ENCODE measurements around the gene TBC1D5.
"Not testable (repeated sequence)": the region's sequence is repeated elsewhere in the genome, so short reads cannot be mapped to it uniquely, and the experiment has no call there.

TBC1D5 gene

DNA sequence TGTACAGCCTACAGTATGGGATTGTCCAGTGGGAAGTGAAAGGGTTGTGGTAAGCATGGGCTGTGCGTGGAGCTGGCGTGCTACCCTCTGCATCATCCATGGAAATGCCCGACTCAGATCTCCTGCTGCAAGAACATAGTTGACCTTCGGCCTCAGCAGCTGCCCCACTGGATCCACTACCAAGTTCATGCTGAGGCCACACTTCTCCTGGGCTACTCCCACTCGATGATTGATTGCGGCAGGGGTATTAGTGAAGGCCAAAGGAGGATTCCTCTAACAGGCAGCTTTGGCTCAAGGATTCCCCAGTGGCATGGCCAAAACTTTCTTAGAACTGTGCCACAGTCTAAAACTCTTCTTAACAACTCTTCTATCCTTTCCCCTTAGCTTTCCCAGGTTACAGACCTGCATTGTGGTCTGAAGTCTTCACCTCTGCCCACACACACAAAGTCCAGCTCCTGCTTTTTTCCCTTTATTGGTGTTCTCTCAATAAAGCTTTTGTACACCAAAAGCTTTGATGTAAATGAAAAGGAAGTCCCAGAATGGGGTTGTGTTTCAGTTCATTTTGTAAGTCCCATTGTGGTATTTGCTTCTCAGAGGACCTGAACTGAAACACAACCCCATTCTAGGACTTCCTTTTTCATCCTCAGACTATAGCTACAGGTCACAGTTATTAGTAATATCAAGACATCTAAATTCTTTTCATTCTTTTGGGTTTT, 4.9 kb upstream of the TBC1D5 start:
- H3K36me3 ChIP-seq (ENCODE audit: insufficient read depth, low read length): no peaks in the 10 kb centered on the region
- H3K4me1 ChIP-seq (ENCODE audit: insufficient read depth, low read length): peaks cover 7% of the 10 kb centered on the region
- no peaks in the 10 kb centered on the region for H3K9me3 ChIP-seq (ENCODE audit: low read length)
- H3K27ac ChIP-seq (ENCODE audit: low read depth, low read length): no peak overlapping the region
- no peaks in the 10 kb centered on the region for H3K27me3 ChIP-seq (ENCODE audit: control insufficient read depth in 1 of 2, insufficient read depth in 2 of 2, low read length in 2 of 2)
- H3K9ac ChIP-seq (ENCODE audit: low read length): no peak overlapping the region
- no peak overlapping the region for H3K4me3 ChIP-seq (ENCODE audit: low read depth in 1 of 2, low read length in 2 of 2)

DNA sequence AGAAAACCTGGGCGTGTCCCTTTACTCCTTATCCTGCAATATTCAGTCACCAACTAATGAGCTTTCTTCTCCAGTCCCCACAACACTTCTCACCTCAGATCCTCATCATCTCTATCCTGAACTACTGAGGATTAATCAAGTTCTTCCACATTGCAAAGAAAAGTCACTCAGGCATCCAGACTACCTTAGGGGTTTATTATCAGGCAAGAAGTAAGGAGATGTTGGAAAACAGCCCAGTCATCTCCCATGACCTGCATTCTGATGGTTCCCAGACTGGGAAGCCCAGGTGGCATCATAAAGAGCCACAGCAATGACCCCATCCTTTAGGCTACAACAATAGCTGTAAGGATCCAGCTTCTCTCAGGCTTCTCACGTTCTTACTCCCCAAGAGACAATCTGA, 3.5 kb upstream of the TBC1D5 start:
- no peak overlapping the region for H3K27ac ChIP-seq (ENCODE audit: low read depth, low read length)
- no peaks in the 10 kb centered on the region for H3K27me3 ChIP-seq (ENCODE audit: control insufficient read depth in 1 of 2, insufficient read depth in 2 of 2, low read length in 2 of 2)
- no peaks in the 10 kb centered on the region for H3K36me3 ChIP-seq (ENCODE audit: insufficient read depth, low read length)
- H3K9ac ChIP-seq (ENCODE audit: low read length): no peak overlapping the region
- H3K4me3 ChIP-seq (ENCODE audit: low read depth in 1 of 2, low read length in 2 of 2): no peak overlapping the region
- no peaks in the 10 kb centered on the region for H3K9me3 ChIP-seq (ENCODE audit: low read length)
- H3K4me1 ChIP-seq (ENCODE audit: insufficient read depth, low read length): peaks cover 12% of the 10 kb centered on the region

DNA sequence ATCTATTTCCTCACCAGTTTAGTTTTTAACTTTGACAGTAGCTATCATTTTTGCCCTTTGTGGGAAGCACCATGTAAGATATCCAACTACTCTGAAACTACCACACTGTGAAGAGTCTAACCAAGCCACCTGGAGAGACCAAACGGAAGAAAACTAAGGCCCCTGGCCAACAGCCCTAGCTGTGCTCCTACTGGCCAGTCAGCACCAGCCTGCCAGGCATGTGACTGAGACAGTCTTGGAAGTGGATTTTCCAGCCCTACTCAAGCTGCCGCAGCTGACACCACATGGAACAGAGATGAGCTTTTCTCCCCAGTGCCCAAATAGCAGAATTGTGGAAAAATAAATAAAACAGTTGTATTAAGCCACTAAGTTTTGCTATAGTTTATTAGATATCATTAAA, 2.9 kb upstream of the TBC1D5 start:
- Histone ChIP-seq H3K4me1 (ENCODE audit: insufficient read depth, low read length) (peaks cover 18% of the 10 kb centered on the region), H3K27me3 (ENCODE audit: control insufficient read depth in 1 of 2, insufficient read depth in 2 of 2, low read length in 2 of 2) (no peaks in the 10 kb centered on the region), H3K36me3 (ENCODE audit: insufficient read depth, low read length) (no peaks in the 10 kb centered on the region), H3K27ac (ENCODE audit: low read depth, low read length) (no peak overlapping the region), H3K4me3 (ENCODE audit: low read depth in 1 of 2, low read length in 2 of 2) (no peak overlapping the region), H3K9me3 (ENCODE audit: low read length) (no peaks in the 10 kb centered on the region), H3K9ac (ENCODE audit: low read length) (no peak overlapping the region)

DNA sequence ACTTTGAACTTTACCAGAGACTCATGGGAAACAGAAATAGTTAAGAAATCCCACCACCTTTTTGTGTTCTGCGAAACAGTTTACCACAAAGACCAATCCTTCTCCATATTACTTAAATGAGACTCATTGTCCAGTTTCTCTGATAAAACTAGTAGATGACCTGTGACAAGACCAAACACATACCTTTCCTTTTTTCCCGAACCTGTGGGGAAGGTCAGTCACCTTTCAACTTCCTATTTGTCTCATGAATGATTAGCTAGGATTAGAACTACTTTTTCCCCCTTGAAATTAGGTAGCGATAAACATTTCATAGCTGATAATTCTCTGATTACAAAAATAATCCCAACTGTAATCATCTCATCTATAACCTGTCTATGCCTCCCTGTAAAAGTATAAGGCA, 2.3 kb upstream of the TBC1D5 start:
- Histone ChIP-seq H3K9ac (ENCODE audit: low read length) (no peak overlapping the region), H3K27ac (ENCODE audit: low read depth, low read length) (no peak overlapping the region), H3K27me3 (ENCODE audit: control insufficient read depth in 1 of 2, insufficient read depth in 2 of 2, low read length in 2 of 2) (no peaks in the 10 kb centered on the region), H3K4me1 (ENCODE audit: insufficient read depth, low read length) (peaks cover 19% of the 10 kb centered on the region), H3K9me3 (ENCODE audit: low read length) (no peaks in the 10 kb centered on the region), H3K36me3 (ENCODE audit: insufficient read depth, low read length) (no peaks in the 10 kb centered on the region), H3K4me3 (ENCODE audit: low read depth in 1 of 2, low read length in 2 of 2) (no peak overlapping the region)

DNA sequence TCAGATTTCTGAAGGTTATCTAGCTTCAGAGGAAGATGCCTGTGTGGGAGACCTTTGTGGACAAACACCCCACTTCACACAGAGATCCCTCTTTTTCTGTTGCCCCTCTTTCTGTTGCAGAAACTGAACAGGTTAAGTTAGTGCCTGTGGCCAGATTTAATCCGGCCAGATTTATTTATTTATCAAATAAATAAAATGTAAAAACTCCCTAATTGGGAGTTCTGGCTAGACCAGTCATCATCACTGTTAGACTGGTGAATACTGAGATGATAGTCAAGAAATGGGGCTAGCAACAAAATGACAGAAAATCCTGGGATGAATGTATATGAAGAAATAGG, 1.2 kb upstream of the TBC1D5 start:
- peaks cover 28% of the 10 kb centered on the region for H3K4me1 ChIP-seq (ENCODE audit: insufficient read depth, low read length)
- H3K4me3 ChIP-seq (ENCODE audit: low read depth in 1 of 2, low read length in 2 of 2): no peak overlapping the region
- H3K9me3 ChIP-seq (ENCODE audit: low read length): no peaks in the 10 kb centered on the region
- H3K36me3 ChIP-seq (ENCODE audit: insufficient read depth, low read length): no peaks in the 10 kb centered on the region
- no peak overlapping the region for H3K27ac ChIP-seq (ENCODE audit: low read depth, low read length)
- no peaks in the 10 kb centered on the region for H3K27me3 ChIP-seq (ENCODE audit: control insufficient read depth in 1 of 2, insufficient read depth in 2 of 2, low read length in 2 of 2)
- H3K9ac ChIP-seq (ENCODE audit: low read length): peak overlapping the region; percentile 64

DNA sequence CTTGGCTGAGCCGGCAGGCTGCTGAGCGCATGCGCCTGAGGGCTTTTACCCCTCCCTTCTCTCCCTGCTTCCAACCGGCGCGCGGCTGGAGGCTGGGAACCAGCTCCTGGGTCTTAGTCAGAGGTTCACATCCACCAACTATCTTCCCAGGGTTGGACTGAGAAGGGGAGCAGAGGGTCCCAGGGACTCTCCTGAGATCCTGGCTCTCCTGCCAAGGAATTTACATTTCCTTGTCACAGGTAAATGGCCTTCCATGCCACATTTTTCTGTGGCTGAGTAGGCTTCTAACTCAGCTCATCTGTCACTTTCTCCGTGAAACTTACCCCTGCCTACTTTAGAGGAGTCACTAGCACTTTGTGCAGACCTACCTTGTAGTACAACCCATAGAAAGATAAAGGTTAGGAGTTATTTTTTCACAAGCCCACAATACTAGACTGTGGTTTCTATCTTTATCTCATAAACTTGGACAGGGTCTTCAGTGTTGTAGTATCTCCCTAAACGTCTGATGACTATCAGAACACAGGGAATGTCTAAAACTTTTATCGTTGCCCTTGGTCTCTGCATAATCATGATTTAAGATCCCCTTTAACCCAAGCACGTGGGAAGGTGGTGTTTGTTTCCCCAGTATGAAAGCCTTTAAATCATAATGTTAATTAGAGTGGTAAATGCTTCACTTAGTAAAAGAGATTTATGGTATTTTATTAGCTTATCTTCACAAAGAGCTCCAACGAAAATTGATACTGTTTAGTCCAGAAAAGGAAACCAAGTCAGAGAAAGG, 638 bp upstream of the TBC1D5 start:
- no peaks in the 10 kb centered on the region for H3K9me3 ChIP-seq (ENCODE audit: low read length)
- no peaks in the 10 kb centered on the region for H3K27me3 ChIP-seq (ENCODE audit: control insufficient read depth in 1 of 2, insufficient read depth in 2 of 2, low read length in 2 of 2)
- H3K4me1 ChIP-seq (ENCODE audit: insufficient read depth, low read length): peaks cover 28% of the 10 kb centered on the region
- H3K9ac ChIP-seq (ENCODE audit: low read length): peak overlapping the region; percentile 64
- H3K4me3 ChIP-seq (ENCODE audit: low read depth in 1 of 2, low read length in 2 of 2): peak overlapping the region; percentile 24 to 59
- H3K36me3 ChIP-seq (ENCODE audit: insufficient read depth, low read length): no peaks in the 10 kb centered on the region
- H3K27ac ChIP-seq (ENCODE audit: low read depth, low read length): peak overlapping the region; percentile 91

DNA sequence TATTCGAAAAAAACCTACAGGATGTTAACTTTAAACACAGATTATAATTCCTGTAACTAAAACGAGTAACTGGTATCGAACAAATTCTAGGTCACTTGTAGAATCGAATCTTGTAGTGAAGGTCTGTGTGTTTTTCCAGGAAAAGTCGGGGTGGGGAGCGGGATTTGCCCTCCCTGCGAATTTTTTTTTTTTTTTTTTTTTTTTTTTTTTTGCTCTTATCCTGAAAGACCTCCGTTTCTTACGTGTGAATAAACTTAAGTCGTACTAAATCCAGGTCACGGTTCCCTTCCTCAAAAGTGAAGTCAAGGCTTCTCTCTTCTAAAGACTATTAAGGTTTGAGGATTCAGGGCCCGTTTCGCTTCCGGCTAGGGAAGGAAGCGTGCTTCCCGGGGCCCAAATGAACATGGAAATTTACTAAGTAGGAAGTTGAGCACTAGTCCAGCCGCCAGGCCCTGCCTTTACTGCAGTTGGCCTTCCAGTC, 770 bp downstream of the TBC1D5 start:
- Histone ChIP-seq H3K9ac (ENCODE audit: low read length) (peak overlapping the region; percentile 59), H3K36me3 (ENCODE audit: insufficient read depth, low read length) (no peaks in the 10 kb centered on the region), H3K27ac (ENCODE audit: low read depth, low read length) (peak overlapping the region; percentile 91), H3K27me3 (ENCODE audit: control insufficient read depth in 1 of 2, insufficient read depth in 2 of 2, low read length in 2 of 2) (no peaks in the 10 kb centered on the region), H3K9me3 (ENCODE audit: low read length) (no peaks in the 10 kb centered on the region), H3K4me1 (ENCODE audit: insufficient read depth, low read length) (peaks cover 28% of the 10 kb centered on the region), H3K4me3 (ENCODE audit: low read depth in 1 of 2, low read length in 2 of 2) (peak overlapping the region; percentile 59 to 88)

DNA sequence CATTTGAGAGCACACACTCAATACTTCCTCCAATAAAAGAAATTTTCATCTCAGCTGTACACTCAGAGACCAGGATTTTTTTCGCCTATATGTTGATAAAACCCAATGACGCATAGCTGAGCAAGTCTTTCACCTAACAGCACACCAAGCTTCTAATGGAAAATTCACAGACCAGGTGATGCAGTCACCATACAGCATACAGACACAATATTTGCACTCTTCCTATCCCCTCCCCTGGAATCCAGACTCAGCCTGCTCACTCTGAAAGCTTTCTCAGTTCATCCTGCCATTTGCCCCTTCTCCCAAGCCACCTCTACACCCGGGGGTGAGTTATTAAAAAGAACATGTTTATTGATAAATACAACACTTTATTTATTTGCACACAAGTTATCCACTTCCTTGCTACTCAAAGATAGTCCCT, 1.7 kb downstream of the TBC1D5 start:
- Histone ChIP-seq H3K4me3 (ENCODE audit: low read depth in 1 of 2, low read length in 2 of 2) (peak overlapping the region; percentile 12 to 59), H3K27ac (ENCODE audit: low read depth, low read length) (peak overlapping the region; percentile 91), H3K27me3 (ENCODE audit: control insufficient read depth in 1 of 2, insufficient read depth in 2 of 2, low read length in 2 of 2) (no peaks in the 10 kb centered on the region), H3K9ac (ENCODE audit: low read length) (peak overlapping the region; percentile 59), H3K9me3 (ENCODE audit: low read length) (no peaks in the 10 kb centered on the region), H3K4me1 (ENCODE audit: insufficient read depth, low read length) (peaks cover 28% of the 10 kb centered on the region), H3K36me3 (ENCODE audit: insufficient read depth, low read length) (no peaks in the 10 kb centered on the region)

DNA sequence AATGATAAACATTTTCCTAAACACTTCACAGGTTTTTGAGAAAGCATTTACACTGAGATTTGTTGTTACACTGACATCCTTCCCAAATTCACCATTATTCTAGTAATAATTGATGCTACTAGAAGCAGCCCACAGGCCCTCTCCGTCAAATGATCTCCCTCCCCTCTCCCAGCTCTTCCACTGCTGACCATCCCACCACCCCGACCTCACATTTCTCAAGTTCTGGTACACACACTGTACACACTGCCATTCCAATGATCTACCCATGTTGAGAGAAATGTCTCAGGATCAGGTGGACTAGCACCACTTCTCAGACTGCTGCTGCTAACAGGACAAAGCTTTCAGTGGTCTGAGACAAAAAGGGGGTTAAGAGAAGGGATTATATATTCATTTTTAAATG, 3.5 kb downstream of the TBC1D5 start:
- H3K9me3 ChIP-seq (ENCODE audit: low read length): no peaks in the 10 kb centered on the region
- no peaks in the 10 kb centered on the region for H3K27me3 ChIP-seq (ENCODE audit: control insufficient read depth in 1 of 2, insufficient read depth in 2 of 2, low read length in 2 of 2)
- H3K9ac ChIP-seq (ENCODE audit: low read length): no peak overlapping the region
- no peaks in the 10 kb centered on the region for H3K36me3 ChIP-seq (ENCODE audit: insufficient read depth, low read length)
- H3K4me1 ChIP-seq (ENCODE audit: insufficient read depth, low read length): peaks cover 28% of the 10 kb centered on the region
- no peak overlapping the region for H3K4me3 ChIP-seq (ENCODE audit: low read depth in 1 of 2, low read length in 2 of 2)
- H3K27ac ChIP-seq (ENCODE audit: low read depth, low read length): no peak overlapping the region

DNA sequence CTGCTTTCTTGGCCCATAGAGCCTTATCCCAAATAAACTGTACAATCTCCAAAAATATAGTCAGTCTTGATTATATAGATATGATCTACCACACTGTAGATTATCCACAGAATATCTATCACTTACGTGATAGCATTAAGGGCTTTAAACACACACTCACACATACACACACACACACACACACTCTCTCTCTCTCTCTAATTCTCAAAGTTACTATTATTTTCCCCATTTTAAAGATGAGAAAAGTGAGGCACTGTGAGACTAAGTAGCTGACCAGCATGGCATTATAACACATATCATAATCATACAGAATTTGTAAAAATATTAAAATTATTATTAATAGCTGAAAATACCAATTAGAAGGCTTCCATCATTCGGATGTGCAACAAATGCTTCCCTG, 4.2 kb downstream of the TBC1D5 start:
- Histone ChIP-seq H3K9me3 (ENCODE audit: low read length) (no peaks in the 10 kb centered on the region), H3K27ac (ENCODE audit: low read depth, low read length) (no peak overlapping the region), H3K4me3 (ENCODE audit: low read depth in 1 of 2, low read length in 2 of 2) (no peak overlapping the region), H3K4me1 (ENCODE audit: insufficient read depth, low read length) (peaks cover 24% of the 10 kb centered on the region), H3K27me3 (ENCODE audit: control insufficient read depth in 1 of 2, insufficient read depth in 2 of 2, low read length in 2 of 2) (no peaks in the 10 kb centered on the region), H3K36me3 (ENCODE audit: insufficient read depth, low read length) (no peaks in the 10 kb centered on the region), H3K9ac (ENCODE audit: low read length) (no peak overlapping the region)

DNA sequence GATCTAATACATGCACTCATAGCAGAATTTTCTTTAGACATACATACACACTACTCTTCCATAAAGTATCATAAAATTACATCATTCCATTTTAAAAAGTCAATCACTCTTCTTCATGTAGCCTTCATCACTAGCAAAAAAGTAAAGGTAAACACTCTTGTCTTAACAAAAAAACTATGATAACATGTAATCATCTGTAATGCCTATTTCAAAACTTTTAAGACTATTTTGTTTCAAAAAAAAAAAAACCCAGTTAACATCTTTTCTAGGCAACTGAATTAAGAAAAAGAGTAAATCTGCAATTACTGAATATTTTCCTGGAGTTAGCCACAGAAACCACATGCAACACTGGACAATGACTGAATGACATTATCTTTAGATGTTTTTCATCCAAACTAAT, 4.8 kb downstream of the TBC1D5 start:
- H3K27me3 ChIP-seq (ENCODE audit: control insufficient read depth in 1 of 2, insufficient read depth in 2 of 2, low read length in 2 of 2): no peaks in the 10 kb centered on the region
- H3K36me3 ChIP-seq (ENCODE audit: insufficient read depth, low read length): no peaks in the 10 kb centered on the region
- H3K27ac ChIP-seq (ENCODE audit: low read depth, low read length): no peak overlapping the region
- no peak overlapping the region for H3K9ac ChIP-seq (ENCODE audit: low read length)
- peaks cover 22% of the 10 kb centered on the region for H3K4me1 ChIP-seq (ENCODE audit: insufficient read depth, low read length)
- no peaks in the 10 kb centered on the region for H3K9me3 ChIP-seq (ENCODE audit: low read length)
- H3K4me3 ChIP-seq (ENCODE audit: low read depth in 1 of 2, low read length in 2 of 2): no peak overlapping the region

DNA sequence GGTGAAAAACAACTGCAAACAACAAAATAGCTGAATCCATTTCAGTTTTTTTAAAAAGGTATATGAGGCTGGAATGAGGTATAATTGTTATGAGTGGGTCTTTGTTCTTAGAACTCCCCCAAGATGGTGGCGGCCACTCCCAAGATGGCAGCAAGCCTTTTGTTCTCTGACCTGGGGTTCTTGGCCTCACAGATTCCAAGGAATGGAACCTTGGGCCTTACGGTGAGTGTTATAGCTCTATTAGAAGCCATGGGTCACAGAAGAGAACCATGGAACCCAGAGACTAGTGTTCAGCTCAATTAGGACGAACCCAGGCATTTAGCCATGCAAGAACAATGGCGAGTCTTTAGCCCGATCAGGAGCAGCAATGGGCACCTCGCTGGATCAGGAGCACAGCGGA, 7.1 kb downstream of the TBC1D5 start:
- not testable (repeated sequence) for H3K9ac ChIP-seq (ENCODE audit: low read length); H3K9me3 ChIP-seq (ENCODE audit: low read length); H3K36me3 ChIP-seq (ENCODE audit: insufficient read depth, low read length); H3K4me3 ChIP-seq (ENCODE audit: low read depth in 1 of 2, low read length in 2 of 2); H3K27me3 ChIP-seq (ENCODE audit: control insufficient read depth in 1 of 2, insufficient read depth in 2 of 2, low read length in 2 of 2); H3K27ac ChIP-seq (ENCODE audit: low read depth, low read length)
- H3K4me1 ChIP-seq (ENCODE audit: insufficient read depth, low read length): peaks cover 11% of the 10 kb centered on the region

Measured in muscle layer of colon (tissue), 2 donors.